HepG2 (cell line): Measurements from ENCODE around the gene MRPL48. TPM values are rescaled to one million over a fixed set of nuclear protein-coding genes. Genes with fewer than 3 reads are reported as not detected.
A peak's percentile ranks its signal among the peaks of the same experiment; 100 is the strongest.

Experiments
- ATAC-seq: fragments of 200-7000 bp; cut with Tn5 transposase; 3 replicates; pipeline ENCODE4 v1.9.1; 2020; ENCODE audit warnings: mild to moderate bottlenecking, moderate library complexity
- BruUV-seq: library from RNA; stranded (reverse); fragments of 400-500 nt; replicated peaks from 2 replicates; lab custom pipeline; 2021; lab: Mats Ljungman, UMichigan
- CTCF ChIA-PET: fragments of 300-600 bp; formaldehyde crosslinking; extraction: SDS; loops from one replicate; lab custom pipeline; 2021; ENCODE audit warnings: low total read pairs, inconsistent platforms, low intra/inter-chr PET ratio; lab: Yijun Ruan, JAX
- POLR2A ChIA-PET: fragments of 350-600 bp; sonication (Branson Sonifier 250); formaldehyde crosslinking; loops from one replicate; lab custom pipeline; 2020; ENCODE audit warnings: antibody characterized with exemption, inconsistent platforms; lab: Yijun Ruan, JAX
- DNase-seq: peaks from one replicate; pipeline ENCODE4 v3.0.0-alpha.2; 2015; ENCODE audit warnings: low spot score
- FAIRE-seq: peaks from 3 replicates; lab custom pipeline; 2011; peaks lifted over from hg19 to GRCh38; lab: Jason Lieb, UNC
- H2AFZ ChIP-seq: one replicate; pipeline ENCODE4 v1.6.1; 2011; ENCODE audit warnings: low read length, inconsistent platforms
- H3K27ac ChIP-seq: fragments of 300-600 bp; 3 replicates; pipeline ENCODE4 v1.8.0; 2011; ENCODE audit warnings: mixed run types, mild to moderate bottlenecking, mixed read lengths, low read length, inconsistent platforms; ENCODE audit not compliant: insufficient read depth; ENCODE audit errors: extremely low read length
- H3K27me3 ChIP-seq, 2 experiments: fragments of 200-600 bp in 1 of 2; 2 replicates in 1 of 2; 3 replicates in 1 of 2; pipeline versions ENCODE4 v1.6.0 to v1.8.0; 2011; ENCODE audit warnings: low read length in 2 of 2, mild to moderate bottlenecking in 2 of 2, moderate library complexity in 2 of 2, inconsistent platforms in 1 of 2; ENCODE audit not compliant: insufficient read depth in 2 of 2, control insufficient read depth in 1 of 2
- H3K36me3 ChIP-seq, 2 experiments: fragments of 200-600 bp in 1 of 2; replicated peaks in 1 of 2; 2 replicates in 1 of 2; 3 replicates in 1 of 2; pipeline versions ENCODE4 v1.5.1 to v1.8.0; 2011; ENCODE audit warnings: low read length in 2 of 2, inconsistent platforms in 1 of 2; ENCODE audit not compliant: insufficient read depth in 2 of 2, control insufficient read depth in 1 of 2
- H3K4me1 ChIP-seq: 2 replicates; pipeline ENCODE4 v1.5.1; 2012; ENCODE audit warnings: low read length, inconsistent platforms; ENCODE audit not compliant: insufficient read depth
- H3K4me2 ChIP-seq: 2 replicates; pipeline ENCODE4 v1.6.0; 2011; ENCODE audit warnings: low read depth, low read length, inconsistent platforms
- H3K4me3 ChIP-seq, 3 experiments: fragments of 200-600 bp in 1 of 3; sonication (generic), shearing (Covaris generic) in 1 of 3; replicated peaks in 1 of 3; 2 replicates each; pipeline ENCODE4 v1.5.1; 2011 to 2016; ENCODE audit warnings: low read length in 3 of 3, inconsistent platforms in 2 of 3, low read depth in 2 of 3, mild to moderate bottlenecking in 2 of 3, control low read depth in 1 of 3, mixed read lengths in 1 of 3; ENCODE audit not compliant: insufficient read depth in 1 of 3
- H3K79me2 ChIP-seq: one replicate; pipeline ENCODE4 v1.6.1; 2011; ENCODE audit warnings: low read length, inconsistent platforms; ENCODE audit not compliant: insufficient read depth
- H3K9ac ChIP-seq: 2 replicates; pipeline ENCODE4 v1.6.0; 2011; ENCODE audit warnings: mild to moderate bottlenecking, low read depth, low read length, inconsistent platforms; ENCODE audit not compliant: insufficient read depth
- H3K9me3 ChIP-seq: 2 replicates; pipeline ENCODE4 v1.5.1; 2012; ENCODE audit warnings: mild to moderate bottlenecking, low read length
- H4K20me1 ChIP-seq: 2 replicates; pipeline ENCODE4 v1.6.0; 2011; ENCODE audit warnings: inconsistent platforms, mild to moderate bottlenecking, low read length, moderate library complexity; ENCODE audit not compliant: insufficient read depth
- CEBPB ChIP-seq: IDR thresholded peaks from 2 replicates; pipeline ENCODE4 v1.6.1; 2011; ENCODE audit warnings: low read depth, low read length, improper control_type of control experiment, borderline replicate concordance
- CTCF ChIP-seq: sonication (generic); formaldehyde crosslinking; IDR thresholded peaks from 2 replicates; pipeline ENCODE4 v1.5.0; 2020; ENCODE audit warnings: mild to moderate bottlenecking, missing genetic modification reagents, moderate library complexity
- MAF1 ChIP-seq: sonication (generic); formaldehyde crosslinking; IDR thresholded peaks from 2 replicates; pipeline ENCODE4 v1.5.0; 2020; ENCODE audit warnings: missing genetic modification reagents, borderline replicate concordance
- STAG1 ChIP-seq: sonication (generic); formaldehyde crosslinking; IDR thresholded peaks from 2 replicates; pipeline ENCODE4 v1.4.0; 2020; ENCODE audit warnings: missing genetic modification reagents
- ZBTB33 ChIP-seq: sonication (generic); formaldehyde crosslinking; IDR thresholded peaks from 2 replicates; pipeline ENCODE4 v1.4.0; 2020; ENCODE audit warnings: missing genetic modification reagents
- ZFP1 ChIP-seq: IDR thresholded peaks from 2 replicates; pipeline ENCODE4 v1.6.1; 2016
- WGBS: methylation state at CpG from one replicate; pipeline ENCODE4 v1.1.6; 2017; ENCODE audit warnings: low lambda C conversion rate; 5-methylcytosine and 5-hydroxymethylcytosine counted together
- in situ Hi-C: cut with HindIII; loops from 2 replicates; pipeline ENCODE4 v1.10.0; 2017; ENCODE audit warnings: low pct_unique_long_range_greater_than_20kb; ENCODE audit not compliant: extremely low pct_ligation_motif_present
- intact Hi-C: fragments of 100-400 bp; cut with micrococcal nuclease; formaldehyde crosslinking; loops from one replicate; pipeline ENCODE4 v1.10.0; 2022; ENCODE audit not compliant: unreplicated experiment
- polyA plus RNA-seq, 8 experiments: library from polyadenylated mRNA; depleted of rRNA in 3 of 8; stranded (reverse) in 7 of 8; unstranded in 1 of 8; fragments of >200 nt; fragmentation: Illumina TruSeq in 4 of 8; extraction: Trizol in 4 of 8; gene quantifications; 2 replicates each; pipeline versions ENCODE4 v1.2.1 to v1.2.3, GENCODE V29; 2011 to 2016; ENCODE audit warnings: low read depth in 4 of 8, missing spikeins in 1 of 8, mixed read lengths in 1 of 8; ENCODE audit not compliant: insufficient read depth in 1 of 8
- total RNA-seq, 5 experiments: library from RNA; depleted of rRNA; stranded (reverse); fragments of >200 nt; fragmentation: Illumina TruSeq; extraction: Trizol; gene quantifications; 2 replicates each; pipeline ENCODE4 v1.2.3, GENCODE V29; 2016; ENCODE audit warnings: low read depth in 1 of 5

MRPL48 gene
- total and polyA plus RNA-seq, 2 of the 13 experiments (the other 11 are each of a cell fraction or from before 2014, with no cell fraction given), result 61.2 to 67.9 TPM

GRCh38 chr11:73907191-73907590 lies 119.5 kb downstream of the MRPL48 start:
- Histone ChIP-seq H2AFZ (no peak overlapping the region), H3K27me3 (no peaks in the 10 kb centered on the region), H3K79me2 (no peaks in the 10 kb centered on the region), H3K4me2 (no peak overlapping the region), H3K9ac (no peak overlapping the region), H3K9me3 (no peaks in the 10 kb centered on the region), H3K36me3 (peaks cover 5 to 29% of the 10 kb centered on the region in 2 experiments), H3K4me1 (no peaks in the 10 kb centered on the region), H3K27ac (no peak overlapping the region), H3K4me3 (no peak overlapping the region), H4K20me1 (no peaks in the 10 kb centered on the region)
- in situ Hi-C loops, result no loop called here
- FAIRE-seq, result no peak
- TF ChIP-seq ZFP1, result peak; percentile 46; the same call in 1 of the 2 replicates
- peak; percentile 11; the same call in 1 of the 2 replicates for TF ChIP-seq STAG1 (CRISPR knock-in tag)
- 0 out of 2 replicates have a peak, but pooled peaks have one; percentile 15 for TF ChIP-seq CTCF
- TF ChIP-seq CEBPB, result peak; percentile 10; the same call in 1 of the 2 replicates
- no peak for TF ChIP-seq MAF1 (CRISPR knock-in tag)
- peak; percentile 67 for TF ChIP-seq ZBTB33 (CRISPR knock-in tag)
- intact Hi-C loops, result no loop called here
- 85% methylated on average over 4 of the region's 4 CpGs for WGBS
- ATAC-seq, result peak; percentile 80
- no TSS peak for BruUV-seq
- POLR2A ChIA-PET, result no interaction called here
- peak; percentile 6 for DNase-seq
- CTCF ChIA-PET, result no interaction called here
